RWPE2 (cell line): ENCODE results near the gene SCN2B.

Experiments used
- ATAC-seq: fragments of 200-7000 bp; cut with Tn5 transposase; 3 replicates; pipeline ENCODE4 v1.9.1; 2021; ENCODE audit warnings: low read depth
- DNase-seq: peaks from one replicate; pipeline ENCODE4 v3.0.0-alpha.2; 2020; ENCODE audit warnings: low spot score
- H3K27ac ChIP-seq: fragments of 450-650 bp; 2 replicates; pipeline ENCODE4 v1.5.1; 2017; ENCODE audit warnings: mild to moderate bottlenecking; ENCODE audit not compliant: poor library complexity, severe bottlenecking
- H3K27me3 ChIP-seq: fragments of 250-450 bp; sonication (Bioruptor Pico); 2 replicates; pipeline ENCODE4 v1.5.1; 2021; ENCODE audit warnings: mild to moderate bottlenecking, moderate library complexity; ENCODE audit not compliant: insufficient read depth, poor library complexity, severe bottlenecking
- H3K36me3 ChIP-seq: fragments of 250-450 bp; sonication (Bioruptor Pico); 2 replicates; pipeline ENCODE4 v1.5.1; 2020; ENCODE audit warnings: low read depth, mild to moderate bottlenecking, moderate library complexity
- H3K4me1 ChIP-seq: fragments of 250-450 bp; sonication (Bioruptor Pico); 2 replicates; pipeline ENCODE4 v1.5.1; 2021; ENCODE audit warnings: mild to moderate bottlenecking, moderate library complexity; ENCODE audit not compliant: insufficient read depth, poor library complexity, severe bottlenecking
- H3K4me3 ChIP-seq: fragments of 250-450 bp; sonication (Bioruptor Pico); 2 replicates; pipeline ENCODE4 v1.5.1; 2021; ENCODE audit warnings: mild to moderate bottlenecking, moderate library complexity; ENCODE audit not compliant: severe bottlenecking
- H3K9me3 ChIP-seq: fragments of 250-450 bp; sonication (Bioruptor Pico); 2 replicates; pipeline ENCODE4 v1.5.1; 2021; ENCODE audit warnings: mild to moderate bottlenecking, moderate library complexity; ENCODE audit not compliant: severe bottlenecking
- TF ChIP-seq, protein P1 (sequence below): fragments of 450-650 bp; IDR thresholded peaks from one replicate; pipeline ENCODE4 v1.5.1; 2017; ENCODE audit warnings: mild to moderate bottlenecking, moderate library complexity; ENCODE audit not compliant: poor library complexity, severe bottlenecking

Gene SCN2B

DNA sequence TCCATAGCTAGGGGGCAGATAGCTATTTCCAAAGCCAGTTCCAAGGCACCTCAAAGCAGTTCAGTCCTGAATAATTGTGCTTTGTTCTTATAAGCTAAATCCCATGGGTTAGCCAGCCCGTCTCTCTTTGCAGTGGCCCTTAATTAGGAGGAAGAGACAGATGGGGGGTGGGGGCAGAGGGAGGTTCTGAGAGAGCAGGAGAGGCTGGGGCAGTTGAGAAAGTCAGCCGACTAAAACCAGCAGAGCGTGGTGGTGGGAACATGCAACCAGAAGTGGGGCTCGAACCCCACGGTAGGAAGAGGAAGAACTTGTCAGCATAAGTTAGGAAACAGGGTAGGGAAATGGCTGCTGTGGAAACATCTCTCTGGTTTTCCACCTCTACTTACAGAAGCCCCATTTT is 12.9 kb downstream of the SCN2B start:
- TF ChIP-seq, protein P1, sequence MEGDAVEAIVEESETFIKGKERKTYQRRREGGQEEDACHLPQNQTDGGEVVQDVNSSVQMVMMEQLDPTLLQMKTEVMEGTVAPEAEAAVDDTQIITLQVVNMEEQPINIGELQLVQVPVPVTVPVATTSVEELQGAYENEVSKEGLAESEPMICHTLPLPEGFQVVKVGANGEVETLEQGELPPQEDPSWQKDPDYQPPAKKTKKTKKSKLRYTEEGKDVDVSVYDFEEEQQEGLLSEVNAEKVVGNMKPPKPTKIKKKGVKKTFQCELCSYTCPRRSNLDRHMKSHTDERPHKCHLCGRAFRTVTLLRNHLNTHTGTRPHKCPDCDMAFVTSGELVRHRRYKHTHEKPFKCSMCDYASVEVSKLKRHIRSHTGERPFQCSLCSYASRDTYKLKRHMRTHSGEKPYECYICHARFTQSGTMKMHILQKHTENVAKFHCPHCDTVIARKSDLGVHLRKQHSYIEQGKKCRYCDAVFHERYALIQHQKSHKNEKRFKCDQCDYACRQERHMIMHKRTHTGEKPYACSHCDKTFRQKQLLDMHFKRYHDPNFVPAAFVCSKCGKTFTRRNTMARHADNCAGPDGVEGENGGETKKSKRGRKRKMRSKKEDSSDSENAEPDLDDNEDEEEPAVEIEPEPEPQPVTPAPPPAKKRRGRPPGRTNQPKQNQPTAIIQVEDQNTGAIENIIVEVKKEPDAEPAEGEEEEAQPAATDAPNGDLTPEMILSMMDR: no peak
- ATAC-seq (no peak), DNase-seq (no peak)
- no peaks in the 10 kb centered on the region for H3K9me3 ChIP-seq
- no peaks in the 10 kb centered on the region for H3K36me3 ChIP-seq
- no peaks in the 10 kb centered on the region for H3K27me3 ChIP-seq
- peaks cover 8% of the 10 kb centered on the region for H3K4me1 ChIP-seq
- H3K4me3 ChIP-seq: no peak overlapping the region
- no peak overlapping the region for H3K27ac ChIP-seq

DNA sequence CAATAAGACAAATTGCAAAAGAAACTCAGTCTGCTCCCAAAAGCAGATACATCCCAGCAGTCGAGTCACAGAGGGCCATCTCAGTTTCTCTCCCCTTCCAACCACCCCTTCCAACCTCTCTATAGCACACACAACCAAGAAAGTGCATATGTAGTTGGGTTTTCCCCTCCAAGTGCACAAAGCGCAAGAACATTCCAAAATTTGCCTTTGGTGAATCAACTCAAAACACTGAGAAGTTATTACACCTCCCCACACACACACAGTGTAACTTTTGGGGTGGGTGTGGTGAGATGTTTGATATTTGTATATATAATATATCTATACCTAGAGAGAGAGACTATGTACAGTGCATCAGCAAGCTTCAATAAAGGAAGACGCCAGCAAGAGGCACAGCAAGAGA is 13.6 kb downstream of the SCN2B start:
- ATAC-seq (no peak), DNase-seq (no peak)
- Histone ChIP-seq H3K27ac (no peak overlapping the region), H3K9me3 (no peaks in the 10 kb centered on the region), H3K4me1 (peaks cover 8% of the 10 kb centered on the region), H3K4me3 (no peak overlapping the region), H3K36me3 (no peaks in the 10 kb centered on the region), H3K27me3 (no peaks in the 10 kb centered on the region)
- TF ChIP-seq, protein P1: no peak

DNA sequence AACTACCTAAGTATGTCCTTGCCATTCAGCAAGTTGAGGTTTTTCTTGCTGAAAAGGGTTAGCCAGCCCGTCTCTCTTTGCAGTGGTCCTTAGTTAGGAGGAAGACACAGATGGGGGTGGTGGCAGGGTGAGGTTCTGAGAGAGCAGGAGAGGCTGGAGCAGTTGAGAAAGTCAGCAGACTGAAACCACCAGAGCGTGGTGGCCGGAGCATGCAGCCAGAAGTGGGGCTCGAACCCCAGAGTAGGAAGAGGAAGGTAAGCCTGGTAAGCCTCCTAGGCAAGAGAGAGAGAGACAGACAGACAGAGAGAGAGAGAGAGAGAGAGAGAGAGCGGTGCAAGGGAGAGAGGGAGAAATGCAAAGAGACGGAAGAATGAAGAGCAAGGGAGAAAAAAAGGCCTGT is 14.7 kb downstream of the SCN2B start:
- no peaks in the 10 kb centered on the region for H3K36me3 ChIP-seq
- no peak overlapping the region for H3K4me3 ChIP-seq
- ATAC-seq (no peak), DNase-seq (no peak)
- H3K27ac ChIP-seq: no peak overlapping the region
- H3K27me3 ChIP-seq: peaks cover 5% of the 10 kb centered on the region
- no peaks in the 10 kb centered on the region for H3K9me3 ChIP-seq
- TF ChIP-seq, protein P1: no peak
- H3K4me1 ChIP-seq: peaks cover 8% of the 10 kb centered on the region

DNA sequence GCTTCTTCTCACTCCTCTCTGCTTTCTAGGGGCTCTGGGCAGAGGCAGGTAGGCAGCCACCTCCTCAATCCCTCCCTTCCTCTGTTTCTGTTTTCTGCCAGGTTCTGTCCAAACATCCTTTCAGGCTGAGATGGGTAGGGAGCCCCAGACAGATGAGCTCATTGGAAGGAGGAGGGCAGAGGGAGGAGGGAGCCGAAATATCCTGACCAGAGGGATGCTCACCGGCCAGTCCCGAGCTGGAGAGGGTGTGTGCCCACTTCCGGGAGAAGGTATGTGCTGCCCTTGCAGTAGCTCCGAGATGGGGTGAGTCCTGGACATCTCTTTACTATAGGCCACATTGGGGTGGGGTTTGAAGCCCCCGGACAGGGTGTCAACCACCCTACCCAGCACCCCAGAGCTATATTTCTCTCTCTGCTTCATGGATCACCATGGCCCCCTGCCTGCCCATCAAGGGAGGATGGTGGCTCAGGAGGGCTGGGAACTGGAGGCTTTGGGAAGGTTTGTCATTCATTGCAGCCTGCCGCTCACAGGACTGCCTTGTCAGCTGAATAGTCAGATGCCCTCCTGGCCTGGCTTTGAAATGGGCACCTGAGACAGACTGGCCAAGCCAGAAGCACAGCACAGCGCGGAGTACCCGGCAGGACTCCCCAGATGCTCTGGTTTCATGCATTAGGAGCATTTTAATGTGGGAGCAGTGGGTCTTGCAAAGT is 19.1 kb downstream of the SCN2B start:
- TF ChIP-seq, protein P1: no peak
- Histone ChIP-seq H3K27ac (no peak overlapping the region), H3K4me1 (no peaks in the 10 kb centered on the region), H3K27me3 (peaks cover 20% of the 10 kb centered on the region), H3K36me3 (no peaks in the 10 kb centered on the region), H3K4me3 (no peak overlapping the region), H3K9me3 (no peaks in the 10 kb centered on the region)
- no peak for DNase-seq
- ATAC-seq: no peak

DNA sequence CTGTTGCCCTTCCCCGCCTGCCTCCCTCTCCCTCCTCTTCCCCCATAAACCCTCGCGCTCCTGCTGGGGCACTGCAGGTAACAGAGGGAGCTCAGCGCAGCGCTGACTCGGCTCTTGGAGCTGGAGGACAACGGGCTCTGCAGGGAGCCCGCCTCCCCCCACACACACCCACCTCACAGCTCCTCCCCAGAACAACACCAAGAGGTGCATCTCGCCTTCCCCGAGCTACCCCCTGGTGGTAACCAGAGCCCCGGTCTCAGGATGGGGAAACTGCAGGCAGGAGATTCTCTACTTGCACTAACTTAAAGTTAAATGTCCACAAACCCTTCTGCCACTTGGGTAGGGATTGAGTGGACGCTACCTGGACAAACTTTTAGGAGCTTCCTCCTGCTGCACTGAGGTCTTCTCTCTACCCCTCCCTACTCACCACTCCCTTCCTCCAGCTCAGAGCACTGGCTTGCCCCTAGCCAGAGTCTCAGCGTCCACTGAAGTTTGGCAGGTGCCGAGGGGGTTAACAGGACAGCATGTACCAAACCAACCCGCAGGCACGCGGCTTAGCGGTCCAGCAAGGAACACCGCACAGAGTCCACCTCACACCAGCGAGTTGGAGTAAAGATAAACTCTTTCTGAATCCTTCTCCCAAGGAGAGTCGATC is 19.8 kb downstream of the SCN2B start:
- Histone ChIP-seq H3K27ac (no peak overlapping the region), H3K27me3 (peaks cover 22% of the 10 kb centered on the region), H3K36me3 (no peaks in the 10 kb centered on the region), H3K4me1 (no peaks in the 10 kb centered on the region), H3K4me3 (no peak overlapping the region), H3K9me3 (no peaks in the 10 kb centered on the region)
- DNase-seq: no peak
- TF ChIP-seq, protein P1: no peak
- no peak; the same call in 2 of the 3 replicates for ATAC-seq
